Dedifferentiated amniotic fluid mesenchymal stem cell (primary cell): ENCODE measurements around the gene KDSR.

Experiments used
- DNase-seq: peaks from one replicate; pipeline ENCODE4 v3.0.0-alpha.2; 2016; ENCODE audit errors: extremely low spot score

Gene KDSR

GRCh38 chr18:63284173-63284799, 82.7 kb downstream of the KDSR start:
- no peak for DNase-seq

GRCh38 chr18:63283305-63284094, 83.5 kb downstream of the KDSR start:
- DNase-seq: no peak

- DNase-seq: no peak
Measured at GRCh38 chr18:63282793-63283192, 84.2 kb downstream of the KDSR start.
